ENCODE data around the gene CHTF8. TPM values are rescaled to one million over a fixed set of nuclear protein-coding genes. Genes with fewer than 3 reads are reported as not detected.

Gene CHTF8
- total and polyA plus RNA-seq, 10 of the 15 experiments (the other 5 are each of a cell fraction or from before 2014, with no cell fraction given): 18.5 to 159 (median 102) TPM

DNA sequence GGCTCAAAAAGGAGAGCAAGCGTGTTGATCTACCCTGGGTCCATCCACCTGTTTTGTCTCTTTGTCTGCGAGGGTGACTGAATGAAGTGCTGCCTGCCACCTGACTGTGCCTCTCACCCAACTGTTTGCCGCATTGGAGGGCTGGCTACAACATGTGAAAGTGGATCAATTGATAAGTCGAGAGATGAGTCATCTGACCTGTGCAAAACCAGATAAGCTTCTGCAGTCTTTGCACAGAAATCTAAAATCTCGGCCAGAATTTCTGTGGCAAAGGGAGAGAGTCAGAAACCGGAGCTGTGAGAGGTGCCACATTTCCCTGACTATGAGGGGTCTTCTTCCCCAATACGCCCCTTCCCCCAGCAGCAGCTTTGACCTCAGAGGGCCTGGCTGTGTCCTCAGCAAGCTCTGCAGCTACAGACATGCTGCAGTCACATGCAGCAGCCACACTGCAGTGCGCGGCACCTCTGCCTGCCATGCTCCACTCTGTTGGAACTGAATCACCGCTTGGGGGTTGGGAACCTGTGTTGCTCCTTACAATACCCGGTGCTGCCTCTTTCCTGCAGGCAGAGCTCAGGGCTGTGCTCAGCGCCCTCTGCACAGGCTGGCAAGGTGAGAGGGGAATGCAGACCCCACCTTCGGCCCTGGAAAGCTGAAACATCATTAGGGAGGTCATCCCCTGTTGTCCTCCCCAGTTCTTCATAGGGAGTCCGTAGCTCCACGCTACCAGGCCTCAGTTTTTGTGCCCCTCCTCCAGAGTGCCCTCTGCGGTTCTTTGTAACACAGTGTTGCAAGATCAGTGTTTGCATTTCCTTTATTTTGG, 43.1 kb downstream of the CHTF8 start:
- Histone ChIP-seq H3K36me3 (ENCODE audit: control insufficient read depth in 2 of 2, insufficient read depth in 2 of 2, low read length in 1 of 2) (no peaks in the 10 kb centered on the region), H4K20me1 (ENCODE audit: control insufficient read depth, insufficient read depth) (no peaks in the 10 kb centered on the region), H3K27ac (ENCODE audit: control insufficient read depth, insufficient read depth) (no peak overlapping the region), H3K4me1 (ENCODE audit: control insufficient read depth, insufficient read depth, low read length) (peaks cover 10% of the 10 kb centered on the region), H3K4me3 (no peak overlapping the region), H3K4me2 (ENCODE audit: control insufficient read depth, insufficient read depth) (peak overlapping the region; percentile 35; the same call in 1 of the 2 replicates), H2AFZ (ENCODE audit: control insufficient read depth, low read depth, low read length) (no peak overlapping the region), H3K9ac (ENCODE audit: control insufficient read depth, insufficient read depth, low read length) (no peak overlapping the region), H3K27me3 (replicated peaks in 1 of 2; ENCODE audit: control insufficient read depth in 2 of 2, insufficient read depth in 2 of 2, low read length in 1 of 2) (no peaks in the 10 kb centered on the region), H3K79me2 (ENCODE audit: control insufficient read depth, insufficient read depth, low read length) (no peaks in the 10 kb centered on the region), H3K9me3 (replicated peaks; ENCODE audit: control insufficient read depth, insufficient read depth, low read length) (no peaks in the 10 kb centered on the region)
- no TSS peak for BruUV-seq (replicated peaks)
- SMC1A ChIA-PET (ENCODE audit: uncharacterized antibody, unreplicated experiment): interaction anchor here (0.8 kb wide), 1 partner anchor 23 kb away, joined by 3 read pairs; no protein-coding TSS in a partner anchor
- DNase-seq (ENCODE audit: low read depth, low spot score) (peak; percentile 21), ATAC-seq (peak; percentile 92), FAIRE-seq (peak; percentile 85)
- TF ChIP-seq JUNB (IDR thresholded peaks at IDR 0.05) (peak; percentile 54; the same call in 1 of the 2 replicates), IRF4 (IDR thresholded peaks at IDR 0.05; ENCODE audit: low read depth, low read length) (0 out of 2 replicates have a peak, but pooled peaks have one; percentile 11), POLR2A (IDR thresholded peaks at IDR 0.05; ENCODE audit: low read depth, low read length) (no peak)
- 61% methylated on average over 16 of the region's 16 CpGs for WGBS (ENCODE audit: insufficient coverage, insufficient replicate concordance, low lambda C conversion rate, missing lambda C conversion rate)
- intact Hi-C loops (cut with micrococcal nuclease; ENCODE audit: unreplicated experiment) (no loop called here), in situ Hi-C loops (cut with MboI) (no loop called here)
- RAD21 ChIA-PET (ENCODE audit: unreplicated experiment): interaction anchor here (1.2 kb wide), 1 partner anchor 242 kb away, joined by 3 read pairs; no protein-coding TSS in a partner anchor
- CTCF ChIA-PET: interaction anchor here (0.8 kb wide), 1 partner anchor 22 kb away, joined by 3 read pairs; no protein-coding TSS in a partner anchor
- POLR2A ChIA-PET: no interaction called here

- ChIA-PET POLR2A (no interaction called here), CTCF (no interaction called here), RAD21 (ENCODE audit: unreplicated experiment) (interaction anchor here (1.2 kb wide), 1 partner anchor 241 kb away, joined by 3 read pairs; no protein-coding TSS in a partner anchor), SMC1A (ENCODE audit: uncharacterized antibody, unreplicated experiment) (no interaction called here)
- ATAC-seq: no peak; the same call in 2 of the 3 replicates
- no TSS peak for BruUV-seq (replicated peaks)
- intact Hi-C loops (cut with micrococcal nuclease; ENCODE audit: unreplicated experiment): no loop called here
- H3K27ac ChIP-seq (ENCODE audit: control insufficient read depth, insufficient read depth): no peak overlapping the region
- H3K4me1 ChIP-seq (ENCODE audit: control insufficient read depth, insufficient read depth, low read length): peaks cover 10% of the 10 kb centered on the region
- WGBS (ENCODE audit: insufficient coverage, insufficient replicate concordance, low lambda C conversion rate, missing lambda C conversion rate): 77% methylated on average over 4 of the region's 4 CpGs
- H3K4me3 ChIP-seq: no peak overlapping the region
- TF ChIP-seq MYC (IDR thresholded peaks at IDR 0.05; ENCODE audit: insufficient read depth, insufficient read length, insufficient replicate concordance, low read length, severe bottlenecking): no peak
- no peak for TF ChIP-seq ATF3 (IDR thresholded peaks at IDR 0.05; ENCODE audit: borderline replicate concordance, extremely low read depth, low read depth, low read length)
- TF ChIP-seq, protein P1, sequence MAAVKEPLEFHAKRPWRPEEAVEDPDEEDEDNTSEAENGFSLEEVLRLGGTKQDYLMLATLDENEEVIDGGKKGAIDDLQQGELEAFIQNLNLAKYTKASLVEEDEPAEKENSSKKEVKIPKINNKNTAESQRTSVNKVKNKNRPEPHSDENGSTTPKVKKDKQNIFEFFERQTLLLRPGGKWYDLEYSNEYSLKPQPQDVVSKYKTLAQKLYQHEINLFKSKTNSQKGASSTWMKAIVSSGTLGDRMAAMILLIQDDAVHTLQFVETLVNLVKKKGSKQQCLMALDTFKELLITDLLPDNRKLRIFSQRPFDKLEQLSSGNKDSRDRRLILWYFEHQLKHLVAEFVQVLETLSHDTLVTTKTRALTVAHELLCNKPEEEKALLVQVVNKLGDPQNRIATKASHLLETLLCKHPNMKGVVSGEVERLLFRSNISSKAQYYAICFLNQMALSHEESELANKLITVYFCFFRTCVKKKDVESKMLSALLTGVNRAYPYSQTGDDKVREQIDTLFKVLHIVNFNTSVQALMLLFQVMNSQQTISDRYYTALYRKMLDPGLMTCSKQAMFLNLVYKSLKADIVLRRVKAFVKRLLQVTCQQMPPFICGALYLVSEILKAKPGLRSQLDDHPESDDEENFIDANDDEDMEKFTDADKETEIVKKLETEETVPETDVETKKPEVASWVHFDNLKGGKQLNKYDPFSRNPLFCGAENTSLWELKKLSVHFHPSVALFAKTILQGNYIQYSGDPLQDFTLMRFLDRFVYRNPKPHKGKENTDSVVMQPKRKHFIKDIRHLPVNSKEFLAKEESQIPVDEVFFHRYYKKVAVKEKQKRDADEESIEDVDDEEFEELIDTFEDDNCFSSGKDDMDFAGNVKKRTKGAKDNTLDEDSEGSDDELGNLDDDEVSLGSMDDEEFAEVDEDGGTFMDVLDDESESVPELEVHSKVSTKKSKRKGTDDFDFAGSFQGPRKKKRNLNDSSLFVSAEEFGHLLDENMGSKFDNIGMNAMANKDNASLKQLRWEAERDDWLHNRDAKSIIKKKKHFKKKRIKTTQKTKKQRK (IDR thresholded peaks at IDR 0.05; ENCODE audit: low read depth, low read length): no peak
- TF ChIP-seq MEF2B (IDR thresholded peaks at IDR 0.05; ENCODE audit: partially characterized antibody, poor library complexity, severe bottlenecking): no peak
- no peaks in the 10 kb centered on the region for H3K79me2 ChIP-seq (ENCODE audit: control insufficient read depth, insufficient read depth, low read length)
- no peak overlapping the region for H2AFZ ChIP-seq (ENCODE audit: control insufficient read depth, low read depth, low read length)
- H3K36me3 ChIP-seq (ENCODE audit: control insufficient read depth in 2 of 2, insufficient read depth in 2 of 2, low read length in 1 of 2): no peaks in the 10 kb centered on the region
- no peaks in the 10 kb centered on the region for H3K27me3 ChIP-seq (replicated peaks in 1 of 2; ENCODE audit: control insufficient read depth in 2 of 2, insufficient read depth in 2 of 2, low read length in 1 of 2)
- in situ Hi-C loops (cut with MboI): no loop called here
- no peak overlapping the region for H3K9ac ChIP-seq (ENCODE audit: control insufficient read depth, insufficient read depth, low read length)
- H3K4me2 ChIP-seq (ENCODE audit: control insufficient read depth, insufficient read depth): no peak overlapping the region
- no peak for DNase-seq (ENCODE audit: low read depth, low spot score)
- H3K9me3 ChIP-seq (replicated peaks; ENCODE audit: control insufficient read depth, insufficient read depth, low read length): no peaks in the 10 kb centered on the region
- H4K20me1 ChIP-seq (ENCODE audit: control insufficient read depth, insufficient read depth): no peaks in the 10 kb centered on the region
- FAIRE-seq: no peak
Observed at GRCh38 chr16:69088684-69089083, 43.7 kb downstream of the CHTF8 start.

Measured in GM12878 (cell line).